GM19043 (cell line): ENCODE data around the gene MAP2K1.
A peak's percentile ranks its signal among the peaks of the same experiment; 100 is the strongest.
"Not testable (repeated sequence)": the region's sequence is repeated elsewhere in the genome, so short reads cannot be mapped to it uniquely, and the experiment has no call there.

Experiments
- ATAC-seq: cut with Tn5 transposase; IDR thresholded peaks from one replicate; pipeline ENCODE4 v1.9.1; 2021; ENCODE audit warnings: low read depth; ENCODE audit not compliant: unreplicated experiment

MAP2K1 gene

GRCh38 chr15:66498501-66499386 lies 112.0 kb downstream of the MAP2K1 start:
- no peak for ATAC-seq

- ATAC-seq: not testable (repeated sequence)
These were observed 113.6 kb downstream of the MAP2K1 start for GRCh38 chr15:66500346-66500745.

GRCh38 chr15:66502491-66502890 lies 115.8 kb downstream of the MAP2K1 start:
- no peak for ATAC-seq

- ATAC-seq: not testable (repeated sequence)
These were observed 116.4 kb downstream of the MAP2K1 start for GRCh38 chr15:66503041-66503648.

GRCh38 chr15:66503780-66504562 lies 117.3 kb downstream of the MAP2K1 start:
- ATAC-seq: no peak

GRCh38 chr15:66504563-66505429 lies 118.1 kb downstream of the MAP2K1 start, which contains the start of the genes RPL4 and ZWILCH:
TSS of gene RPL4 (minus strand) at chr15:66504855. CDS start at chr15:66504790, 65 bp downstream.
TSS of gene ZWILCH (plus strand) at chr15:66505326. CDS start at chr15:66505339, 13 bp downstream.
- ATAC-seq: peak; percentile 64

GRCh38 chr15:66505430-66505811 lies 118.7 kb downstream of the MAP2K1 start:
- ATAC-seq: no peak

GRCh38 chr15:66505818-66506217 lies 119.1 kb downstream of the MAP2K1 start:
- no peak for ATAC-seq

GRCh38 chr15:66508293-66508883 lies 121.7 kb downstream of the MAP2K1 start:
- no peak for ATAC-seq

GRCh38 chr15:66514586-66514985 lies 127.9 kb downstream of the MAP2K1 start:
- ATAC-seq: no peak

GRCh38 chr15:66515901-66516322 lies 129.2 kb downstream of the MAP2K1 start:
- no peak for ATAC-seq

- ATAC-seq: no peak
These were observed 137.2 kb downstream of the MAP2K1 start for GRCh38 chr15:66523926-66524325.

GRCh38 chr15:66524838-66525237 lies 138.1 kb downstream of the MAP2K1 start:
- no peak for ATAC-seq

- no peak for ATAC-seq
These were observed 148.3 kb downstream of the MAP2K1 start for GRCh38 chr15:66535056-66535455.
